K562 (cell line): ENCODE measurements around the gene TMPRSS5. TPM values are rescaled to one million over a fixed set of nuclear protein-coding genes. Genes with fewer than 3 reads are reported as not detected.

Source experiments
- C11orf30 ChIP-seq: fragments of 450-650 bp; IDR thresholded peaks from 2 replicates; pipeline ENCODE4 v1.6.1; 2016; ENCODE audit warnings: low read depth, mild to moderate bottlenecking
- CBX8 ChIP-seq: fragments of 200-600 bp; sonication (generic); IDR thresholded peaks from 2 replicates; pipeline ENCODE4 v1.6.1; 2012; ENCODE audit warnings: borderline replicate concordance, mixed run types, low read depth, mild to moderate bottlenecking, moderate library complexity, mixed read lengths, low read length, control low read depth, inconsistent platforms; ENCODE audit not compliant: poor library complexity, severe bottlenecking; ENCODE audit errors: extremely low read depth
- CHD4 ChIP-seq: fragments of 200-600 bp; sonication (generic); IDR thresholded peaks from 3 replicates; pipeline ENCODE4 v1.6.1; 2012; ENCODE audit warnings: low read depth, mild to moderate bottlenecking, mixed read lengths, low read length, inconsistent platforms; ENCODE audit not compliant: insufficient read depth, insufficient replicate concordance, poor library complexity, severe bottlenecking
- CXXC5 ChIP-seq: fragments of 250-450 bp; sonication (Bioruptor Pico); IDR thresholded peaks from 2 replicates; pipeline ENCODE4 v1.8.0; 2022; ENCODE audit warnings: inconsistent platforms, mild to moderate bottlenecking, moderate library complexity
- DPF2 ChIP-seq: fragments of 450-650 bp; IDR thresholded peaks from 2 replicates; pipeline ENCODE4 v1.6.1; 2016
- ESRRA ChIP-seq: fragments of 450-650 bp; IDR thresholded peaks from 2 replicates; pipeline ENCODE4 v1.6.1; 2014; ENCODE audit warnings: low read depth, mild to moderate bottlenecking, moderate library complexity, borderline replicate concordance
- ETV6 ChIP-seq, 3 experiments: fragments of 150-350 bp in 1 of 3; sonication (generic) in 1 of 3; formaldehyde crosslinking in 1 of 3; IDR thresholded peaks; 2 replicates each; pipeline versions ENCODE4 v1.6.1 to v1.8.0; 2014 to 2022; ENCODE audit warnings: borderline replicate concordance in 2 of 3, low read depth in 2 of 3, antibody characterized with exemption in 1 of 3, low read length in 1 of 3, mild to moderate bottlenecking in 1 of 3, missing genetic modification reagents in 1 of 3
- GTF2E2 ChIP-seq: fragments of 200-800 bp; sonication (Bioruptor generic); IDR thresholded peaks from 2 replicates; pipeline ENCODE4 v1.6.1; 2016; ENCODE audit warnings: missing genetic modification characterization, missing compliant biosample characterization
- NR2C1 ChIP-seq, 2 experiments: fragments of 450-650 bp; IDR thresholded peaks; 2 replicates each; pipeline ENCODE4 v1.6.1; 2017; ENCODE audit warnings: mild to moderate bottlenecking in 2 of 2, antibody characterized with exemption in 1 of 2, inconsistent platforms in 1 of 2, missing compliant biosample characterization in 1 of 2, missing genetic modification characterization in 1 of 2
- RFX7 ChIP-seq: fragments of 250-450 bp; sonication (Bioruptor Pico); IDR thresholded peaks from 2 replicates; pipeline ENCODE4 v1.5.1; 2021; ENCODE audit warnings: mild to moderate bottlenecking
- SMAD4 ChIP-seq: fragments of 250-450 bp; sonication (Bioruptor Pico); conservative IDR thresholded peaks from 2 replicates; pipeline ENCODE4 v1.8.0; 2021; ENCODE audit warnings: inconsistent platforms, mild to moderate bottlenecking, moderate library complexity
- TEAD4 ChIP-seq, 2 experiments: sonication (generic) in 1 of 2; formaldehyde crosslinking in 1 of 2; IDR thresholded peaks; 2 replicates each; pipeline versions ENCODE4 v1.6.1 to v1.8.0; 2012 to 2022; ENCODE audit warnings: borderline replicate concordance in 1 of 2, inconsistent platforms in 1 of 2, low read length in 1 of 2, mild to moderate bottlenecking in 1 of 2, missing genetic modification reagents in 1 of 2
- U2AF2 ChIP-seq: fragments of 200-400 bp; formaldehyde crosslinking; optimal IDR thresholded peaks from 2 replicates; pipeline ENCODE3; 2017; ENCODE audit warnings: low read depth, mild to moderate bottlenecking, low read length
- ZBTB5 ChIP-seq: fragments of 450-650 bp; IDR thresholded peaks from 2 replicates; pipeline ENCODE4 v1.6.1; 2017; ENCODE audit warnings: antibody characterized with exemption
- ZFPM2 ChIP-seq: fragments of 250-450 bp; sonication (Bioruptor Pico); IDR thresholded peaks from 2 replicates; pipeline ENCODE4 v1.5.1; 2022; ENCODE audit warnings: mild to moderate bottlenecking
- ZNF165 ChIP-seq: fragments of 250-450 bp; sonication (Bioruptor Pico); IDR thresholded peaks from 2 replicates; pipeline ENCODE4 v1.4.0; 2020; ENCODE audit warnings: borderline replicate concordance
- ZNF324 ChIP-seq: fragments of 250-450 bp; sonication (Bioruptor Pico); IDR thresholded peaks from 2 replicates; pipeline ENCODE4 v1.4.0; 2020; ENCODE audit warnings: mild to moderate bottlenecking
- polyA plus RNA-seq, 8 experiments: library from polyadenylated mRNA; depleted of rRNA in 4 of 8; stranded (reverse) in 5 of 8; unstranded in 3 of 8; fragments of >200 nt; fragmentation: Nextera tagmentation in 2 of 8; fragmentation: Illumina TruSeq in 1 of 8; extraction: Ambion mirVana in 2 of 8; extraction: Trizol in 1 of 8; gene quantifications; 2 replicates each; pipeline versions ENCODE4 v1.2.1 to v1.2.3, GENCODE V29; 2011 to 2014; ENCODE audit warnings: inconsistent platforms in 1 of 8, missing spikeins in 1 of 8
- total RNA-seq, 7 experiments: library from RNA; depleted of rRNA in 6 of 7; stranded (reverse); fragments of >200 nt in 6 of 7; fragmentation: Illumina TruSeq in 2 of 7; extraction: Trizol in 2 of 7; gene quantifications; 2 replicates each; pipeline versions ENCODE4 v1.2.1 to v1.2.3, GENCODE V29; 2011 to 2021; ENCODE audit warnings: low replicate concordance in 1 of 7
- TF ChIP-seq, protein P1 (sequence below): sonication (generic); formaldehyde crosslinking; IDR thresholded peaks from 2 replicates; pipeline ENCODE4 v1.8.0; 2023; ENCODE audit warnings: missing genetic modification reagents, mild to moderate bottlenecking, borderline replicate concordance
- TF ChIP-seq, protein P2 (sequence below): sonication (generic); formaldehyde crosslinking; IDR thresholded peaks from 2 replicates; pipeline ENCODE4 v1.8.1; 2022; ENCODE audit warnings: missing genetic modification reagents

TMPRSS5 gene
- total and polyA plus RNA-seq, 9 of the 15 experiments (the other 6 are each of a cell fraction or from before 2014, with no cell fraction given): 0.07 to 0.49 (median 0.17) TPM; not detected in 1

- TF ChIP-seq, protein P1, sequence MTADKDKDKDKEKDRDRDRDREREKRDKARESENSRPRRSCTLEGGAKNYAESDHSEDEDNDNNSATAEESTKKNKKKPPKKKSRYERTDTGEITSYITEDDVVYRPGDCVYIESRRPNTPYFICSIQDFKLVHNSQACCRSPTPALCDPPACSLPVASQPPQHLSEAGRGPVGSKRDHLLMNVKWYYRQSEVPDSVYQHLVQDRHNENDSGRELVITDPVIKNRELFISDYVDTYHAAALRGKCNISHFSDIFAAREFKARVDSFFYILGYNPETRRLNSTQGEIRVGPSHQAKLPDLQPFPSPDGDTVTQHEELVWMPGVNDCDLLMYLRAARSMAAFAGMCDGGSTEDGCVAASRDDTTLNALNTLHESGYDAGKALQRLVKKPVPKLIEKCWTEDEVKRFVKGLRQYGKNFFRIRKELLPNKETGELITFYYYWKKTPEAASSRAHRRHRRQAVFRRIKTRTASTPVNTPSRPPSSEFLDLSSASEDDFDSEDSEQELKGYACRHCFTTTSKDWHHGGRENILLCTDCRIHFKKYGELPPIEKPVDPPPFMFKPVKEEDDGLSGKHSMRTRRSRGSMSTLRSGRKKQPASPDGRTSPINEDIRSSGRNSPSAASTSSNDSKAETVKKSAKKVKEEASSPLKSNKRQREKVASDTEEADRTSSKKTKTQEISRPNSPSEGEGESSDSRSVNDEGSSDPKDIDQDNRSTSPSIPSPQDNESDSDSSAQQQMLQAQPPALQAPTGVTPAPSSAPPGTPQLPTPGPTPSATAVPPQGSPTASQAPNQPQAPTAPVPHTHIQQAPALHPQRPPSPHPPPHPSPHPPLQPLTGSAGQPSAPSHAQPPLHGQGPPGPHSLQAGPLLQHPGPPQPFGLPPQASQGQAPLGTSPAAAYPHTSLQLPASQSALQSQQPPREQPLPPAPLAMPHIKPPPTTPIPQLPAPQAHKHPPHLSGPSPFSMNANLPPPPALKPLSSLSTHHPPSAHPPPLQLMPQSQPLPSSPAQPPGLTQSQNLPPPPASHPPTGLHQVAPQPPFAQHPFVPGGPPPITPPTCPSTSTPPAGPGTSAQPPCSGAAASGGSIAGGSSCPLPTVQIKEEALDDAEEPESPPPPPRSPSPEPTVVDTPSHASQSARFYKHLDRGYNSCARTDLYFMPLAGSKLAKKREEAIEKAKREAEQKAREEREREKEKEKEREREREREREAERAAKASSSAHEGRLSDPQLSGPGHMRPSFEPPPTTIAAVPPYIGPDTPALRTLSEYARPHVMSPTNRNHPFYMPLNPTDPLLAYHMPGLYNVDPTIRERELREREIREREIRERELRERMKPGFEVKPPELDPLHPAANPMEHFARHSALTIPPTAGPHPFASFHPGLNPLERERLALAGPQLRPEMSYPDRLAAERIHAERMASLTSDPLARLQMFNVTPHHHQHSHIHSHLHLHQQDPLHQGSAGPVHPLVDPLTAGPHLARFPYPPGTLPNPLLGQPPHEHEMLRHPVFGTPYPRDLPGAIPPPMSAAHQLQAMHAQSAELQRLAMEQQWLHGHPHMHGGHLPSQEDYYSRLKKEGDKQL (CRISPR knock-in tag): no peak
- TF ChIP-seq ETV6 (IDR thresholded peaks at IDR 0.05; ENCODE audit: borderline replicate concordance in 1 of 2, low read depth in 2 of 2, low read length in 1 of 2) (no peak), ETV6 (CRISPR knock-in tag; IDR thresholded peaks at IDR 0.05; ENCODE audit: borderline replicate concordance) (no peak), CBX8 (no peak), ESRRA (no peak), TEAD4 (IDR thresholded peaks at IDR 0.05; ENCODE audit: low read length) (0 out of 2 replicates have a peak, but pooled peaks have one; percentile 27), TEAD4 (CRISPR knock-in tag; IDR thresholded peaks at IDR 0.05; ENCODE audit: borderline replicate concordance) (no peak), CHD4 (no peak), NR2C1 (IDR thresholded peaks at IDR 0.05) (no peak), NR2C1 (tag; IDR thresholded peaks at IDR 0.05) (peak; percentile 26; the same call in 1 of the 2 replicates), GTF2E2 (tag) (no peak), ZNF324 (no peak), U2AF2 (no peak), RFX7 (CRISPR knock-in tag) (no peak), CXXC5 (CRISPR knock-in tag) (0 out of 2 replicates have a peak, but pooled peaks have one; percentile 18), ZNF165 (no peak), SMAD4 (CRISPR knock-in tag) (no peak), ZBTB5 (no peak), ZFPM2 (no peak), C11orf30 (peak; percentile 41; the same call in 1 of the 2 replicates), DPF2 (peak; percentile 45; the same call in 1 of the 2 replicates)
- TF ChIP-seq, protein P2, sequence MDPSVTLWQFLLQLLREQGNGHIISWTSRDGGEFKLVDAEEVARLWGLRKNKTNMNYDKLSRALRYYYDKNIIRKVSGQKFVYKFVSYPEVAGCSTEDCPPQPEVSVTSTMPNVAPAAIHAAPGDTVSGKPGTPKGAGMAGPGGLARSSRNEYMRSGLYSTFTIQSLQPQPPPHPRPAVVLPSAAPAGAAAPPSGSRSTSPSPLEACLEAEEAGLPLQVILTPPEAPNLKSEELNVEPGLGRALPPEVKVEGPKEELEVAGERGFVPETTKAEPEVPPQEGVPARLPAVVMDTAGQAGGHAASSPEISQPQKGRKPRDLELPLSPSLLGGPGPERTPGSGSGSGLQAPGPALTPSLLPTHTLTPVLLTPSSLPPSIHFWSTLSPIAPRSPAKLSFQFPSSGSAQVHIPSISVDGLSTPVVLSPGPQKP (CRISPR knock-in tag): no peak
Measured at GRCh38 chr11:113681282-113681681, 24.8 kb downstream of the TMPRSS5 start (continued).
